ENCODE results near the gene NCBP3.

The NCBP3 gene

DNA sequence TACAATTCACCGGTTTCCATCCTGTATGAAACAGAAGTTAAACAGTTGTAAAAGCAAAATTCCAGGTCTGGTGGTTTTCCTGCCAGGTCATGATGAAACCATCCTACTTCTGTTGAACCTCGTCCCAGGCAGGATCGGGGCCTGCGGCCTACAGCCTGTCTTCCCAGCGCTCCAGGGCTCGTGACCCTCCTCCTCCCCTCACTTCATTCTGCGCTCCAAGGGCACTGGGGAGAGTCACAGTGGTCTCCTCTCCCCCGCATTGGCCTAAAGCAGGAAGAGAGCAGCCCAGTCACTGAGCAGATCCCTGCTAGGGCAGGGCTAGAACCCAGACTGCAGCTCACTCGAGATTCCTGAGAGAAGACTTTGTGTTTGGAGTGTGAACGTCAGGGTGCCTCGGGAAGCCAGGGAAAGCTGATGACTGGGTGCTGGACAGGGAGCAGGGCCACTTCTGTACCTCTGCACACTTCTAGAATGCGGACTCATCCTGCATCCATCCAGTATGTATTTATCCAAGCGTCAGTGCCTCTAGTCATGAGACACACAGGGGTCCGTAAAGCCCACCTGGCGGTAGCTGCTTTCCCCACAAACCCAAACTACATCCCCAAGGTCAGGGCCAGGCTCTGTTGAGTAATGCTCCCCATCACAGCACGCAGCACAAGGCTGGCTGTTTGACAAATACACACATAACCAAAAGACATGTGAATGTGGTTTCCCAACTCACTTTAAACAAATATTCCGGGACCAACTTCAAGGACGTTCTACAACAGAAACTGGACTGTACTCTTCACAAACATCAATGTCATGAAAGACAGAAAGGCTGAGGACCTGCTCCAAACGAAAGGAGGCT is 43.4 kb downstream of the NCBP3 start:
- no peak overlapping the region for H3K4me3 ChIP-seq (ENCODE audit: low read depth, low read length, poor library complexity, severe bottlenecking)
- no peak for TF ChIP-seq EZH2 (IDR thresholded peaks at IDR 0.05; ENCODE audit: borderline replicate concordance, low read length)
- TF ChIP-seq, protein P1, sequence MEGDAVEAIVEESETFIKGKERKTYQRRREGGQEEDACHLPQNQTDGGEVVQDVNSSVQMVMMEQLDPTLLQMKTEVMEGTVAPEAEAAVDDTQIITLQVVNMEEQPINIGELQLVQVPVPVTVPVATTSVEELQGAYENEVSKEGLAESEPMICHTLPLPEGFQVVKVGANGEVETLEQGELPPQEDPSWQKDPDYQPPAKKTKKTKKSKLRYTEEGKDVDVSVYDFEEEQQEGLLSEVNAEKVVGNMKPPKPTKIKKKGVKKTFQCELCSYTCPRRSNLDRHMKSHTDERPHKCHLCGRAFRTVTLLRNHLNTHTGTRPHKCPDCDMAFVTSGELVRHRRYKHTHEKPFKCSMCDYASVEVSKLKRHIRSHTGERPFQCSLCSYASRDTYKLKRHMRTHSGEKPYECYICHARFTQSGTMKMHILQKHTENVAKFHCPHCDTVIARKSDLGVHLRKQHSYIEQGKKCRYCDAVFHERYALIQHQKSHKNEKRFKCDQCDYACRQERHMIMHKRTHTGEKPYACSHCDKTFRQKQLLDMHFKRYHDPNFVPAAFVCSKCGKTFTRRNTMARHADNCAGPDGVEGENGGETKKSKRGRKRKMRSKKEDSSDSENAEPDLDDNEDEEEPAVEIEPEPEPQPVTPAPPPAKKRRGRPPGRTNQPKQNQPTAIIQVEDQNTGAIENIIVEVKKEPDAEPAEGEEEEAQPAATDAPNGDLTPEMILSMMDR (IDR thresholded peaks at IDR 0.05; ENCODE audit: low read length) = no peak
- H3K9me2 ChIP-seq (ENCODE audit: low read depth, low read length) = no peaks in the 10 kb centered on the region
- no peak overlapping the region for H2AFZ ChIP-seq (ENCODE audit: low read length)
- H3K27ac ChIP-seq (ENCODE audit: low read depth, low read length, poor library complexity, severe bottlenecking) = no peak overlapping the region
- peaks cover 10% of the 10 kb centered on the region; the same call in 1 of the 2 replicates for H3K36me3 ChIP-seq (ENCODE audit: insufficient read depth, low read length)
- H3K9ac ChIP-seq (ENCODE audit: low read length) = no peak overlapping the region
- H3K27me3 ChIP-seq (ENCODE audit: insufficient read depth, low read length) = no peaks in the 10 kb centered on the region
- H3K79me2 ChIP-seq (ENCODE audit: insufficient read depth, low read length) = no peaks in the 10 kb centered on the region
- no peaks in the 10 kb centered on the region for H3K9me3 ChIP-seq (ENCODE audit: low read length)
- no peak overlapping the region for H3K4me2 ChIP-seq (ENCODE audit: low read length)
- H3F3A ChIP-seq (ENCODE audit: insufficient read depth, low read length) = no peaks in the 10 kb centered on the region
- peaks cover 9% of the 10 kb centered on the region for H3K4me1 ChIP-seq (ENCODE audit: insufficient read depth, low read length, severe bottlenecking)
- no peaks in the 10 kb centered on the region for H4K20me1 ChIP-seq (ENCODE audit: insufficient read depth, low read length)

DNA sequence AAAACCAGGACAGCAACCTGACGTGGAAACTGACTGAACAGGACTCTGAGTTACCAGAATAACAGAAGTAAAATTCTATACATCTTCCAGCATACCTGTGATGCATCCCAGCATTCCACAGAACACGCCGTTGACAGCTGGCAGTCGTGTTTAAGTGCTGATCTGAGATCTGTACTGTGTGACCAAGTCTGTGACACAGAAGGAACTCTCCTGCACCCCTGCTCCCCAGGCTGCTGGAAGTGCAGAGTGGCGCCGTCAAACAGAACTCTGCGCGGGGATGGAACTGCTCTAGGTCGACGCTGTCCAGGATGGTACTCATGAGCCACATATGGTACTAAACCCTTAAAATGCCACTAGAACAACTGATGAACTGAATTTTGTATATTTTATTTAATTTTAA is 44.3 kb downstream of the NCBP3 start:
- Histone ChIP-seq H3K4me3 (ENCODE audit: low read depth, low read length, poor library complexity, severe bottlenecking) (no peak overlapping the region), H3K9me2 (ENCODE audit: low read depth, low read length) (no peaks in the 10 kb centered on the region), H3K27me3 (ENCODE audit: insufficient read depth, low read length) (no peaks in the 10 kb centered on the region; the same call in 1 of the 2 replicates), H3K27ac (ENCODE audit: low read depth, low read length, poor library complexity, severe bottlenecking) (no peak overlapping the region), H4K20me1 (ENCODE audit: insufficient read depth, low read length) (no peaks in the 10 kb centered on the region), H3K36me3 (ENCODE audit: insufficient read depth, low read length) (peaks cover under 1% of the 10 kb centered on the region; the same call in 1 of the 2 replicates), H3K4me2 (ENCODE audit: low read length) (no peak overlapping the region), H2AFZ (ENCODE audit: low read length) (no peak overlapping the region), H3K9ac (ENCODE audit: low read length) (no peak overlapping the region), H3F3A (ENCODE audit: insufficient read depth, low read length) (no peaks in the 10 kb centered on the region), H3K9me3 (ENCODE audit: low read length) (no peaks in the 10 kb centered on the region), H3K79me2 (ENCODE audit: insufficient read depth, low read length) (no peaks in the 10 kb centered on the region), H3K4me1 (ENCODE audit: insufficient read depth, low read length, severe bottlenecking) (peaks cover 9% of the 10 kb centered on the region)
- TF ChIP-seq EZH2 (IDR thresholded peaks at IDR 0.05; ENCODE audit: borderline replicate concordance, low read length) = no peak
- TF ChIP-seq, protein P1 (IDR thresholded peaks at IDR 0.05; ENCODE audit: low read length) = no peak

DNA sequence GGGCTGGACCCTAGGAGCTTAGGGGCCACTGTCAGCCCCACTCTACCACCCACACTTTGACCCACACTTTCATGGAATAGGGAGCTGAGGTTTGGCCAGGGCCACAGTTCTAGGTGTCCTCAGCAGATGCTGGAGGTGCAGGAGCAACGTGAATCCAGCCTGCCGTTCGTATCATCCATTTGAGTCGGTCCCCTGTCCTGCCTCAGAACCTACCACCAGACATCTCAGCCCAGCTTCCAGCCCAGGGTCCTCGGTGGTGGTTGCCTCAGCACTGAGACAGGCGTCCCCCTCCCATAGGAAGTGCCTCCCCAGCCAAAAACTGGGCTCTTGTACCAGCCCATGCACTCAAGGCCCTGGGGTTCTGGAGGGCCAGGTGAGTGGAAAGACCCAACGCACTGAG is 44.7 kb downstream of the NCBP3 start:
- H3K9me3 ChIP-seq (ENCODE audit: low read length) = no peaks in the 10 kb centered on the region
- no peaks in the 10 kb centered on the region for H3K9me2 ChIP-seq (ENCODE audit: low read depth, low read length)
- peaks cover 9% of the 10 kb centered on the region for H3K4me1 ChIP-seq (ENCODE audit: insufficient read depth, low read length, severe bottlenecking)
- no peaks in the 10 kb centered on the region for H4K20me1 ChIP-seq (ENCODE audit: insufficient read depth, low read length)
- H2AFZ ChIP-seq (ENCODE audit: low read length) = no peak overlapping the region
- no peak overlapping the region for H3K4me2 ChIP-seq (ENCODE audit: low read length)
- no peaks in the 10 kb centered on the region for H3K36me3 ChIP-seq (ENCODE audit: insufficient read depth, low read length)
- H3K27ac ChIP-seq (ENCODE audit: low read depth, low read length, poor library complexity, severe bottlenecking) = no peak overlapping the region
- H3F3A ChIP-seq (ENCODE audit: insufficient read depth, low read length) = no peaks in the 10 kb centered on the region
- no peak overlapping the region for H3K4me3 ChIP-seq (ENCODE audit: low read depth, low read length, poor library complexity, severe bottlenecking)
- H3K79me2 ChIP-seq (ENCODE audit: insufficient read depth, low read length) = no peaks in the 10 kb centered on the region
- H3K9ac ChIP-seq (ENCODE audit: low read length) = no peak overlapping the region
- no peaks in the 10 kb centered on the region; the same call in 1 of the 2 replicates for H3K27me3 ChIP-seq (ENCODE audit: insufficient read depth, low read length)
- TF ChIP-seq EZH2 (IDR thresholded peaks at IDR 0.05; ENCODE audit: borderline replicate concordance, low read length) = no peak
- TF ChIP-seq, protein P1 (IDR thresholded peaks at IDR 0.05; ENCODE audit: low read length) = no peak

All from OCI-LY1 (cell line).